NT2/D1 (cell line): ENCODE results near the gene ABCG1.

Source experiments
- DNase-seq: peaks from one replicate; pipeline ENCODE4 v3.0.0-alpha.2; 2011; ENCODE audit warnings: low read depth, low spot score
- H3K27me3 ChIP-seq: 2 replicates; pipeline ENCODE4 v1.6.0; 2011; ENCODE audit warnings: mild to moderate bottlenecking; ENCODE audit not compliant: insufficient read length, insufficient read depth
- H3K36me3 ChIP-seq: 2 replicates; pipeline ENCODE4 v1.6.1; 2011; ENCODE audit warnings: mild to moderate bottlenecking, low read length, mixed read lengths; ENCODE audit not compliant: insufficient read depth, insufficient read length
- H3K4me1 ChIP-seq: 2 replicates; pipeline ENCODE4 v1.5.1; 2011; ENCODE audit not compliant: insufficient read depth, insufficient read length
- H3K4me3 ChIP-seq: 2 replicates; pipeline ENCODE4 v1.5.1; 2011; ENCODE audit warnings: low read depth; ENCODE audit not compliant: insufficient read length
- H3K9ac ChIP-seq: 2 replicates; pipeline ENCODE4 v1.6.0; 2011; ENCODE audit warnings: low read depth; ENCODE audit not compliant: insufficient read length
- H3K9me3 ChIP-seq: 2 replicates; pipeline ENCODE4 v1.5.1; 2011; ENCODE audit warnings: mild to moderate bottlenecking, low read length; ENCODE audit not compliant: insufficient read depth
- SUZ12 ChIP-seq: IDR thresholded peaks from 2 replicates; pipeline ENCODE4 v1.6.1; 2011; ENCODE audit not compliant: insufficient read length, insufficient read depth; ENCODE audit errors: extremely low read depth
- YY1 ChIP-seq: IDR thresholded peaks from 2 replicates; pipeline ENCODE4 v1.6.1; 2011; ENCODE audit not compliant: insufficient read length, insufficient read depth
- ZNF274 ChIP-seq: IDR thresholded peaks from 2 replicates; pipeline ENCODE4 v1.6.1; 2011; ENCODE audit warnings: mild to moderate bottlenecking, low read depth, low read length

Gene ABCG1

GRCh38 chr21:42236693-42237092 lies 17.8 kb downstream of the ABCG1 start:
- Histone ChIP-seq H3K36me3 (no peaks in the 10 kb centered on the region), H3K4me1 (peaks cover 8% of the 10 kb centered on the region)

GRCh38 chr21:42237161-42237560 lies 18.2 kb downstream of the ABCG1 start:
- H3K4me1 ChIP-seq: peaks cover 8% of the 10 kb centered on the region
- H3K9me3 ChIP-seq: no peaks in the 10 kb centered on the region
- H3K4me3 ChIP-seq: no peak overlapping the region
- no peak for TF ChIP-seq YY1
- TF ChIP-seq ZNF274: no peak
- no peak for TF ChIP-seq SUZ12
- no peak for DNase-seq
- H3K27me3 ChIP-seq: peaks cover 52% of the 10 kb centered on the region
- no peak overlapping the region for H3K9ac ChIP-seq
- H3K36me3 ChIP-seq: no peaks in the 10 kb centered on the region

More at GRCh38 chr21:42236693-42237092, 17.8 kb downstream of the ABCG1 start:
- no peaks in the 10 kb centered on the region for H3K9me3 ChIP-seq
- H3K4me3 ChIP-seq: no peak overlapping the region
- DNase-seq: no peak
- H3K9ac ChIP-seq: no peak overlapping the region
- peaks cover 53% of the 10 kb centered on the region for H3K27me3 ChIP-seq
- TF ChIP-seq SUZ12: no peak
- no peak for TF ChIP-seq YY1
- no peak for TF ChIP-seq ZNF274

GRCh38 chr21:42237577-42237976 lies 18.6 kb downstream of the ABCG1 start:
- Histone ChIP-seq H3K4me3 (no peak overlapping the region), H3K9me3 (no peaks in the 10 kb centered on the region), H3K9ac (no peak overlapping the region), H3K36me3 (no peaks in the 10 kb centered on the region), H3K27me3 (peaks cover 48% of the 10 kb centered on the region), H3K4me1 (peaks cover 8% of the 10 kb centered on the region)
- TF ChIP-seq YY1: no peak
- no peak for TF ChIP-seq ZNF274
- TF ChIP-seq SUZ12: no peak
- DNase-seq: no peak

GRCh38 chr21:42238185-42238934 lies 19.4 kb downstream of the ABCG1 start:
- Histone ChIP-seq H3K9ac (no peak overlapping the region), H3K36me3 (no peaks in the 10 kb centered on the region), H3K4me3 (no peak overlapping the region), H3K9me3 (no peaks in the 10 kb centered on the region), H3K4me1 (peaks cover 12% of the 10 kb centered on the region), H3K27me3 (peaks cover 40% of the 10 kb centered on the region)
- TF ChIP-seq SUZ12 (no peak), ZNF274 (no peak), YY1 (no peak)
- DNase-seq: no peak

- H3K9me3 ChIP-seq: no peaks in the 10 kb centered on the region
- H3K36me3 ChIP-seq: no peaks in the 10 kb centered on the region
- DNase-seq: no peak
- H3K9ac ChIP-seq: no peak overlapping the region
- TF ChIP-seq ZNF274: no peak
- no peak for TF ChIP-seq SUZ12
- TF ChIP-seq YY1: no peak
- H3K4me3 ChIP-seq: no peak overlapping the region
- peaks cover 29% of the 10 kb centered on the region for H3K27me3 ChIP-seq
- H3K4me1 ChIP-seq: peaks cover 4% of the 10 kb centered on the region
Observed at GRCh38 chr21:42239556-42239955, 20.6 kb downstream of the ABCG1 start.

- H3K27me3 ChIP-seq: peaks cover 30% of the 10 kb centered on the region
- H3K9me3 ChIP-seq: no peaks in the 10 kb centered on the region
- no peak for DNase-seq
- no peaks in the 10 kb centered on the region for H3K36me3 ChIP-seq
- TF ChIP-seq ZNF274 (no peak), YY1 (no peak), SUZ12 (no peak)
- H3K9ac ChIP-seq: no peak overlapping the region
- peaks cover 4% of the 10 kb centered on the region for H3K4me1 ChIP-seq
- H3K4me3 ChIP-seq: no peak overlapping the region
Observed at GRCh38 chr21:42239973-42240372, 21.0 kb downstream of the ABCG1 start.

- Histone ChIP-seq H3K4me1 (peaks cover 9% of the 10 kb centered on the region), H3K36me3 (no peaks in the 10 kb centered on the region), H3K27me3 (peaks cover 15% of the 10 kb centered on the region), H3K4me3 (no peak overlapping the region), H3K9me3 (no peaks in the 10 kb centered on the region), H3K9ac (no peak overlapping the region)
- no peak for DNase-seq
- TF ChIP-seq ZNF274: no peak
Observed at GRCh38 chr21:42242611-42243010, 23.7 kb downstream of the ABCG1 start.

- H3K9ac ChIP-seq: no peak overlapping the region
- DNase-seq: no peak
- H3K36me3 ChIP-seq: no peaks in the 10 kb centered on the region
- H3K4me1 ChIP-seq: peaks cover 9% of the 10 kb centered on the region
- peaks cover 14% of the 10 kb centered on the region for H3K27me3 ChIP-seq
- H3K9me3 ChIP-seq: no peaks in the 10 kb centered on the region
- no peak overlapping the region for H3K4me3 ChIP-seq
- TF ChIP-seq ZNF274: no peak
- no peak for TF ChIP-seq SUZ12
- no peak for TF ChIP-seq YY1
Observed at GRCh38 chr21:42243026-42243425, 24.1 kb downstream of the ABCG1 start.
